Measurements from ENCODE around the gene DYDC1.

DNA sequence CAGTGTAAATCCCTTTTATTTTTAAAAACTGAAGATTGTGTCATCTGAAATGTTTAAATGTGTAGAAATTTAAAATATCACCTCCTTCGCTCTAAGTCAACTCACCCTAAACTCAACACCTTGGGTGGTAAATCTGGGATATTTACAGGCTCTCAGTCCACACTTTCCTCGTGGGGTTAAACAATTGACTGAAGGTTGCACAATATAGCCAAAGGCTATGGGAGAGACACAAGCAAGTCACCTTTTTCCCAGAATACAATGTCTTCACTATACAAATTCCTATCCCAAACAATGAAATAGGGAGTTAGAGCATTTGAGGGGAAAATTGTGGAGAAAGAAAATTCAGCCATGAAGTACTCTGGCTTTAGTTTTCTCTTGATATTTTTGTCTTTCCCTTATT, 34.4 kb downstream of the DYDC1 start:
- TF ChIP-seq, protein P1, sequence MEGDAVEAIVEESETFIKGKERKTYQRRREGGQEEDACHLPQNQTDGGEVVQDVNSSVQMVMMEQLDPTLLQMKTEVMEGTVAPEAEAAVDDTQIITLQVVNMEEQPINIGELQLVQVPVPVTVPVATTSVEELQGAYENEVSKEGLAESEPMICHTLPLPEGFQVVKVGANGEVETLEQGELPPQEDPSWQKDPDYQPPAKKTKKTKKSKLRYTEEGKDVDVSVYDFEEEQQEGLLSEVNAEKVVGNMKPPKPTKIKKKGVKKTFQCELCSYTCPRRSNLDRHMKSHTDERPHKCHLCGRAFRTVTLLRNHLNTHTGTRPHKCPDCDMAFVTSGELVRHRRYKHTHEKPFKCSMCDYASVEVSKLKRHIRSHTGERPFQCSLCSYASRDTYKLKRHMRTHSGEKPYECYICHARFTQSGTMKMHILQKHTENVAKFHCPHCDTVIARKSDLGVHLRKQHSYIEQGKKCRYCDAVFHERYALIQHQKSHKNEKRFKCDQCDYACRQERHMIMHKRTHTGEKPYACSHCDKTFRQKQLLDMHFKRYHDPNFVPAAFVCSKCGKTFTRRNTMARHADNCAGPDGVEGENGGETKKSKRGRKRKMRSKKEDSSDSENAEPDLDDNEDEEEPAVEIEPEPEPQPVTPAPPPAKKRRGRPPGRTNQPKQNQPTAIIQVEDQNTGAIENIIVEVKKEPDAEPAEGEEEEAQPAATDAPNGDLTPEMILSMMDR (IDR thresholded peaks at IDR 0.05; ENCODE audit: insufficient read depth, low read length, poor library complexity, severe bottlenecking) = no peak
- TF ChIP-seq EZH2phosphoT487 (conservative IDR thresholded peaks at IDR 0.05; ENCODE audit: low read length) = no peak
